HG03139 (cell line): ENCODE data around the gene TPPP.
A peak's percentile ranks its signal among the peaks of the same experiment; 100 is the strongest.

Experiments
- ATAC-seq: cut with Tn5 transposase; IDR thresholded peaks from one replicate; pipeline ENCODE4 v1.9.1; 2021; ENCODE audit not compliant: unreplicated experiment

Gene TPPP

DNA sequence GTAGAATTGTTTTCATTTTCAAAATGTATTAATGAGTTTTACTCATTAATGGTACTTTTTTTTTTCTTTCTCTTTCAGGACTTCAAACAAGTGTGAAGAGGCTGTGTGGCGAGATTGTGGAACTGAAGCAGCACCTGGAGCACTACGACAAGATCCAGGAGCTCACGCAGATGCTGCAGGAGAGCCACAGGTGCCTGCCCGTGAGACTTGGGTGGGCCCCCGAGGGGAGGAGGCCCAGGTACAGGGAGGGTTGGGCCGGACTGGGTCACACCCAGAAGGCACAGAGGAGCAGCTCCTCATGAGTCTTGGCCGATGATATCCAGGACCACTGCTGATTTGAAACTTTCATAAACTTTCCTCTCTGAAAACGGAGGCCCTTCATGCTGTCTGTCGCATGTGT is 45.4 kb downstream of the TPPP start:
- no peak for ATAC-seq

- ATAC-seq = no peak
These were observed 45.8 kb downstream of the TPPP start for GRCh38 chr5:647311-647710.

GRCh38 chr5:646396-647201 is 46.6 kb downstream of the TPPP start:
- ATAC-seq = no peak

- no peak for ATAC-seq
These were observed 47.7 kb downstream of the TPPP start for GRCh38 chr5:645421-645820.

GRCh38 chr5:644971-645370 is 48.2 kb downstream of the TPPP start:
- ATAC-seq = no peak

DNA sequence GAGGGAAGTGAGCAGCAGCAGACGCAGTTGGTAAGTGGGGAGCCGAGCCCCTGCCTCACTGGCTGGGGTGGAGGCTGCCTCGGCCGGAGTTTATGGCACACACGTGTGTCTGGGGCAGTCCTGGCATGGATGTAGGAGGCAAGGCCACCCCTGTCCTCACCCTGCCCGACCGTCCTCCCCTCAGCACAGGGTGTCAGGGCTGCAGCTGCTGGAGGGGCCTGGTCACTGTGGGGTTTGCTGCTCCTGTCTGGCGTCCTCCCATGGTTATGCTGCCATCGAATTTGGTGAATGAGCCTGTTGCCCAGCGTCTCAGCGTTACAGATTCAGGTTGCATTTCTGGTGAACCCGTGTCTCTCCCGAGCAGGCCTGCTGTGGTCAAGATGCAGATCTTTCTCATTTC is 48.6 kb downstream of the TPPP start:
- ATAC-seq = no peak

- peak; percentile 50 for ATAC-seq
These were observed 49.3 kb downstream of the TPPP start for GRCh38 chr5:643811-644271.

- ATAC-seq = peak; percentile 39
These were observed 49.8 kb downstream of the TPPP start for GRCh38 chr5:643351-643801.

- no peak for ATAC-seq
These were observed 50.7 kb downstream of the TPPP start for GRCh38 chr5:642481-642880.

DNA sequence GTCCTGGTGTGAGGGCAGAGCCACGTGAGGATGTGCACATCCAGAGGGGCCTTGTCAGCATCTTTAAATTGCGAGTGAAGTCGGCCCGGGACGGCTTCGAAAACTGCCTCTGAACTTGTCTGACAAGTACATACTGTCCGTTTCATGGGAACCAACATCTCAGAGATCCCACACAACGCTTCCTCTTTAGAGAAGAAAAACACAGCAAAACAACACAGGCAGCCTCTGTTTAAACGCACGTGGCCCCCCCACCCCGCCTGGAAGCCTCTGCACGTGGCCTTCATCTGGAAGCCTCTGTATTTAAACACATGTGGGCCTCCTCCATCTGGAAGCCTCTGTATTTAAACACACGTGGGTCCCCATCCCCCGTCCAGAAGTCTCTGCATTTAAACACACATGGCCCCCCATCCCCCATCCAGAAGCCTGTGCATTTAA is 51.8 kb downstream of the TPPP start:
- no peak for ATAC-seq

GRCh38 chr5:640461-641330 is 52.5 kb downstream of the TPPP start:
- no peak for ATAC-seq

- no peak for ATAC-seq
These were observed 53.5 kb downstream of the TPPP start for GRCh38 chr5:639584-640213.

GRCh38 chr5:639253-639530 is 54.0 kb downstream of the TPPP start:
- ATAC-seq = no peak

- no peak for ATAC-seq
These were observed 54.5 kb downstream of the TPPP start for GRCh38 chr5:638501-639252.

- ATAC-seq = no peak
These were observed 55.3 kb downstream of the TPPP start for GRCh38 chr5:637581-638450.

GRCh38 chr5:636951-637350 is 56.2 kb downstream of the TPPP start:
- ATAC-seq = no peak

GRCh38 chr5:635306-636055 is 57.7 kb downstream of the TPPP start:
- ATAC-seq = no peak

GRCh38 chr5:634191-634590 is 59.0 kb downstream of the TPPP start:
- no peak for ATAC-seq

DNA sequence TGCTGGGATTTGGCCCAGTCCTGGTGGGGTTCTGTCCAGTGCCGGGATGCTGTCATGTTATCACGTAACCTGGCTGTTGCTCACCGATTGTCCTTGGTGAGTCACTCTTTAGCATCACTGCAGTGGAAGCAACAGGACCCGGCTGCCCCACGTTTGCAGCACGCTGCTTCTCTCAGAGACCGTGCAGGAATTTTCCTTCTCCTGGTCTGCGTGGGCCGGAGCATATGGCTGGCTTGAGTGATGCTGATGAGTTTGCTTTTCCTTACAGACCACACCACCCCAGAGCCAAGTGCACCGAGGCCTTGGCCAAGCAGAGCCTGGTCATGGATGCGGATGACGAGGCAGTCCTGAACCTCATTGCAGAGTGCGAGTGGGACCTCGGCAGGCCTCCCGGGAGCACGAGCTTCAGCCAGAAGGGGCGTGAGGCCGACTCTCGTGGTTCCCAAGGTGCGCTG is 59.6 kb downstream of the TPPP start:
- ATAC-seq = no peak
